ENCODE results near the gene SPATA32. TPM values are rescaled to one million over a fixed set of nuclear protein-coding genes. Genes with fewer than 3 reads are reported as not detected.

The SPATA32 gene
- total RNA-seq, 1 experiment from 2014 or later: 0.48 TPM

GRCh38 chr17:45227101-45227925 lies 34.6 kb downstream of the SPATA32 start:
- no peaks in the 10 kb centered on the region for H3K9me3 ChIP-seq (ENCODE audit: insufficient read depth, low read depth)
- no peak for TF ChIP-seq EZH2 (IDR thresholded peaks at IDR 0.05; ENCODE audit: low read depth)
- no peak for TF ChIP-seq CTCF (conservative IDR thresholded peaks at IDR 0.05)
- H2AFZ ChIP-seq: no peak overlapping the region
- no peak overlapping the region for H3K27ac ChIP-seq
- no peak overlapping the region for H3K4me2 ChIP-seq
- peaks cover 58% of the 10 kb centered on the region for H3K4me1 ChIP-seq (replicated peaks; ENCODE audit: insufficient read depth)
- H4K20me1 ChIP-seq (ENCODE audit: insufficient read depth): no peaks in the 10 kb centered on the region
- intact Hi-C loops (cut with micrococcal nuclease; ENCODE audit: unreplicated experiment): no loop called here
- no peaks in the 10 kb centered on the region for H3K36me3 ChIP-seq (ENCODE audit: low read depth)
- peaks cover 39% of the 10 kb centered on the region; the same call in 1 of the 2 replicates for H3F3A ChIP-seq (ENCODE audit: insufficient read depth, low read depth)
- POLR2A ChIA-PET (ENCODE audit: unreplicated experiment): no interaction called here
- BruUV-seq (replicated peaks): no TSS peak
- peaks cover 7% of the 10 kb centered on the region; the same call in 1 of the 2 replicates for H3K79me2 ChIP-seq (ENCODE audit: low read depth)
- no peak overlapping the region for H3K4me3 ChIP-seq
- no peak for DNase-seq
- CTCF ChIA-PET: interaction anchor here (0.5 to 5.4 kb wide), 4 partner anchors 51 to 92 kb away, joined by 3 to 31 read pairs (median 4); partner anchors contain the start of gene ACBD4
- no peaks in the 10 kb centered on the region for H3K9me2 ChIP-seq (ENCODE audit: insufficient read depth)
- no peaks in the 10 kb centered on the region for H3K27me3 ChIP-seq (ENCODE audit: insufficient read depth, low read depth)

GRCh38 chr17:45226576-45226975 lies 35.3 kb downstream of the SPATA32 start:
- no peaks in the 10 kb centered on the region for H3K9me3 ChIP-seq (ENCODE audit: insufficient read depth, low read depth)
- H3K27ac ChIP-seq: no peak overlapping the region
- peaks cover 56% of the 10 kb centered on the region for H3K4me1 ChIP-seq (replicated peaks; ENCODE audit: insufficient read depth)
- no peaks in the 10 kb centered on the region for H3K9me2 ChIP-seq (ENCODE audit: insufficient read depth)
- no peak overlapping the region for H3K4me3 ChIP-seq
- H2AFZ ChIP-seq: no peak overlapping the region
- H3F3A ChIP-seq (ENCODE audit: insufficient read depth, low read depth): peaks cover 39% of the 10 kb centered on the region; the same call in 1 of the 2 replicates
- H4K20me1 ChIP-seq (ENCODE audit: insufficient read depth): no peaks in the 10 kb centered on the region
- DNase-seq: no peak
- no peak overlapping the region for H3K4me2 ChIP-seq
- POLR2A ChIA-PET (ENCODE audit: unreplicated experiment): no interaction called here
- peaks cover 7% of the 10 kb centered on the region; the same call in 1 of the 2 replicates for H3K79me2 ChIP-seq (ENCODE audit: low read depth)
- no TSS peak for BruUV-seq (replicated peaks)
- no peaks in the 10 kb centered on the region for H3K36me3 ChIP-seq (ENCODE audit: low read depth)
- TF ChIP-seq EZH2 (IDR thresholded peaks at IDR 0.05; ENCODE audit: low read depth) (no peak), CTCF (conservative IDR thresholded peaks at IDR 0.05) (no peak)
- intact Hi-C loops (cut with micrococcal nuclease; ENCODE audit: unreplicated experiment): no loop called here
- H3K27me3 ChIP-seq (ENCODE audit: insufficient read depth, low read depth): no peaks in the 10 kb centered on the region
- CTCF ChIA-PET: interaction anchor here (1.7 kb wide), 1 partner anchor 91 kb away, joined by 6 read pairs; the partner anchor contains the start of gene ACBD4

- no peak overlapping the region for H3K27ac ChIP-seq
- peaks cover 36% of the 10 kb centered on the region; the same call in 1 of the 2 replicates for H3F3A ChIP-seq (ENCODE audit: insufficient read depth, low read depth)
- POLR2A ChIA-PET (ENCODE audit: unreplicated experiment): interaction anchor here (0.7 kb wide), 1 partner anchor 77 kb away, joined by 5 read pairs; no protein-coding TSS in a partner anchor
- H3K9me2 ChIP-seq (ENCODE audit: insufficient read depth): no peaks in the 10 kb centered on the region
- H3K9me3 ChIP-seq (ENCODE audit: insufficient read depth, low read depth): no peaks in the 10 kb centered on the region
- DNase-seq: no peak
- H3K4me3 ChIP-seq: no peak overlapping the region
- no peaks in the 10 kb centered on the region for H3K36me3 ChIP-seq (ENCODE audit: low read depth)
- intact Hi-C loops (cut with micrococcal nuclease; ENCODE audit: unreplicated experiment): no loop called here
- CTCF ChIA-PET: interaction anchor here (1.7 kb wide), 1 partner anchor 90 kb away, joined by 6 read pairs; the partner anchor contains the start of gene ACBD4
- peaks cover 7% of the 10 kb centered on the region; the same call in 1 of the 2 replicates for H3K79me2 ChIP-seq (ENCODE audit: low read depth)
- H3K4me2 ChIP-seq: no peak overlapping the region
- BruUV-seq (replicated peaks): no TSS peak
- no peak for TF ChIP-seq CTCF (conservative IDR thresholded peaks at IDR 0.05)
- no peak for TF ChIP-seq EZH2 (IDR thresholded peaks at IDR 0.05; ENCODE audit: low read depth)
- no peak overlapping the region for H2AFZ ChIP-seq
- H3K4me1 ChIP-seq (replicated peaks; ENCODE audit: insufficient read depth): peaks cover 53% of the 10 kb centered on the region
- H3K27me3 ChIP-seq (ENCODE audit: insufficient read depth, low read depth): no peaks in the 10 kb centered on the region
- H4K20me1 ChIP-seq (ENCODE audit: insufficient read depth): no peaks in the 10 kb centered on the region
These were observed 35.8 kb downstream of the SPATA32 start for GRCh38 chr17:45225964-45226530.

All from PC-9 (cell line).